GM10248 (cell line): Measurements from ENCODE around the gene JPT2.

Experiments
- CTCF ChIA-PET: fragments of 300-600 bp; sonication (Branson Sonifier 250); formaldehyde crosslinking; extraction: SDS; loops from one replicate; lab custom pipeline; 2021; ENCODE audit warnings: antibody characterized with exemption; lab: Yijun Ruan, JAX
- POLR2A ChIA-PET: fragments of 350-650 bp; sonication (Branson Sonifier 250); formaldehyde crosslinking; extraction: SDS; loops from one replicate; lab custom pipeline; 2020; ENCODE audit warnings: antibody characterized with exemption; lab: Yijun Ruan, JAX
- DNase-seq: peaks from one replicate; pipeline ENCODE4 v3.0.0; 2012; ENCODE audit errors: extremely low spot score
- TF ChIP-seq, protein P1 (sequence below): IDR thresholded peaks from 2 replicates; pipeline ENCODE4 v1.5.1; 2012; ENCODE audit warnings: mild to moderate bottlenecking, low read depth; ENCODE audit errors: extremely low read depth, missing control alignments, control extremely low read depth

The JPT2 gene

DNA sequence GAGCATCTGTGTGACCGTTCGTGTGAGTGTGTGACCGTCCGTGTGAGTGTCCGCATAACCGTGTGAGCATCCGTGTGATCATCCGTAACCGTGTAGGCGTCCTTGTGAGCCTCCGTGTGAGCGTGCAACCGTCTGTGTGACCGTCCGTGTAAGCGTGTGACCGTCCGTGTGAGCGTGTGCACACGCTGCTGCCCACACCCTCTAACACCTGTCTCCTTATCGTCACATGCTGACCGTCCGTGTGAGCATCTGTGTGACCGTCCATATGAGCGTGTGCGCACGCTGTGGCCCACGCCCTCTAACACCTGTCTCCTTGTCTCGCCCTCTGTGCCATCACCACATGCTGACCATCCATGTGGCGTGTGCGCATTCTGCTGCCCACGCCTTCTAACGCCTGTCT lies 62.2 kb downstream of the JPT2 start:
- CTCF ChIA-PET: no interaction called here
- POLR2A ChIA-PET: no interaction called here
- DNase-seq: no peak
- TF ChIP-seq, protein P1, sequence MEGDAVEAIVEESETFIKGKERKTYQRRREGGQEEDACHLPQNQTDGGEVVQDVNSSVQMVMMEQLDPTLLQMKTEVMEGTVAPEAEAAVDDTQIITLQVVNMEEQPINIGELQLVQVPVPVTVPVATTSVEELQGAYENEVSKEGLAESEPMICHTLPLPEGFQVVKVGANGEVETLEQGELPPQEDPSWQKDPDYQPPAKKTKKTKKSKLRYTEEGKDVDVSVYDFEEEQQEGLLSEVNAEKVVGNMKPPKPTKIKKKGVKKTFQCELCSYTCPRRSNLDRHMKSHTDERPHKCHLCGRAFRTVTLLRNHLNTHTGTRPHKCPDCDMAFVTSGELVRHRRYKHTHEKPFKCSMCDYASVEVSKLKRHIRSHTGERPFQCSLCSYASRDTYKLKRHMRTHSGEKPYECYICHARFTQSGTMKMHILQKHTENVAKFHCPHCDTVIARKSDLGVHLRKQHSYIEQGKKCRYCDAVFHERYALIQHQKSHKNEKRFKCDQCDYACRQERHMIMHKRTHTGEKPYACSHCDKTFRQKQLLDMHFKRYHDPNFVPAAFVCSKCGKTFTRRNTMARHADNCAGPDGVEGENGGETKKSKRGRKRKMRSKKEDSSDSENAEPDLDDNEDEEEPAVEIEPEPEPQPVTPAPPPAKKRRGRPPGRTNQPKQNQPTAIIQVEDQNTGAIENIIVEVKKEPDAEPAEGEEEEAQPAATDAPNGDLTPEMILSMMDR: no peak

DNA sequence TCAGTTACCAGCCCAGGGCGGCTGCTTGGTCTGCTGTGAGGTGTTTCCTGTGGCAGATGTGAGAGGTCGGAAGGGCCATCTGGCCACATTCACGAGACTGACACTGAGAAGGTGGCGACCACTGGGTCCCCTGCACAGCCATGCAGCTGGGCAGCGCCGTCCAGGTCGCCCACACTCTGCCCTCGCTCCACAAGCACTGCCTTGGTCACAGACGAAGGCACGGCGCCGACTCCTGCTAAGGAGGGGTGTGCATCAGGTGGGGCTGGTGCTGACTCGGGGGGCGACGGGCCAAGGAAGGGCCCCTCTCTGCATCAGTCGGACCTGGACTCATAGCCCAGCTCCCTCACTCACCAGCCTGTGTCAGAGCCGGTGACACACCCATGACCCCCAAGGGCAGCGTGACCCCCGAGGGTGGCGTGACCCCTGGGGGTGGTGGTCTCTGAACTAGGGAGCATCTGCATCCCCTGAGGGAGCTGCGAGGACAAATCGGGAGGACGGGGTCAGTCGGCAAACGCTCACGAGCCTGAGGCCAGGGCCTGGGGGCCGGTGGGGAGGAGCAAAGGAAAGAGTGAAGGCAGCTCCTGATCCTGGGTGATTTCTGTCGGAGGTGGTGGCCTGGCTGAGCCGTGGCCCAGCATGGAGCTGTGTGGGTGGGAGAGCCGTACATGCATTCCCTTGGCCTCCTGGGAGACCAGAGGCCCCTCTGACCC lies 62.9 kb downstream of the JPT2 start:
- TF ChIP-seq, protein P1: no peak
- DNase-seq: no peak
- ChIA-PET CTCF (no interaction called here), POLR2A (interaction anchor here (0.5 kb wide), 1 partner anchor 20 kb away, joined by 5 read pairs; no protein-coding TSS in a partner anchor)

DNA sequence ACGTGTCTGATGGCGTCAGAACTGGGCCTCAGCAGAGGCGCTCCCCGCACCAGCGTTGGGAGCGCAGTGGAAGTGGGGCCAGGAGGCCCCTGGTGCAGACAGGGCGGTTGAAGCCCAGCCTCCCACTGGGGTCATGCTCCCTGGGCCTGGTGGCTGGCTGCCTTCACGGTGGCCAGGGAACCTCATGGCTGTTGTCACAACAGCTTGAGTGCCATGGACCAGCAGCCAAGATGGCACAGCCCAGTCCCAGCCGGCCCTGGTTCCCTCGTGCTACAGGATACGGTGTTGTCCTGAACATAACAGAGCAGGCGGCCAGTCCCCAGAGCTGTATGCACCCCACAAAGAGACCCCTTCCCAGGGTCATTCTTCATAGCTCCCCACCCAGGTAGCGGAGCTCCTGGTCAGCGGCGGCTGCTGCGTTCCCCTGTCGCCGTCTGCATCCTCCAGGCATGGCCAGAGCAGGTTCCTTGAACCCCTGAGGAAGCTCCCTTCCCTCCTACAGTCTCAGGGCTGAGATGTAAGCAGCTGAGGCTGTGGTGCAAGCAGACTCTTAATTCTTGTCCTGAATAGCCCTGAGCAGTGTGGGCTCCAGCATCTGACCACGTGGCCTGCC lies 63.6 kb downstream of the JPT2 start:
- TF ChIP-seq, protein P1: no peak
- CTCF ChIA-PET: no interaction called here
- no peak for DNase-seq
- POLR2A ChIA-PET: interaction anchor here (0.5 kb wide), 1 partner anchor 21 kb away, joined by 5 read pairs; no protein-coding TSS in a partner anchor

DNA sequence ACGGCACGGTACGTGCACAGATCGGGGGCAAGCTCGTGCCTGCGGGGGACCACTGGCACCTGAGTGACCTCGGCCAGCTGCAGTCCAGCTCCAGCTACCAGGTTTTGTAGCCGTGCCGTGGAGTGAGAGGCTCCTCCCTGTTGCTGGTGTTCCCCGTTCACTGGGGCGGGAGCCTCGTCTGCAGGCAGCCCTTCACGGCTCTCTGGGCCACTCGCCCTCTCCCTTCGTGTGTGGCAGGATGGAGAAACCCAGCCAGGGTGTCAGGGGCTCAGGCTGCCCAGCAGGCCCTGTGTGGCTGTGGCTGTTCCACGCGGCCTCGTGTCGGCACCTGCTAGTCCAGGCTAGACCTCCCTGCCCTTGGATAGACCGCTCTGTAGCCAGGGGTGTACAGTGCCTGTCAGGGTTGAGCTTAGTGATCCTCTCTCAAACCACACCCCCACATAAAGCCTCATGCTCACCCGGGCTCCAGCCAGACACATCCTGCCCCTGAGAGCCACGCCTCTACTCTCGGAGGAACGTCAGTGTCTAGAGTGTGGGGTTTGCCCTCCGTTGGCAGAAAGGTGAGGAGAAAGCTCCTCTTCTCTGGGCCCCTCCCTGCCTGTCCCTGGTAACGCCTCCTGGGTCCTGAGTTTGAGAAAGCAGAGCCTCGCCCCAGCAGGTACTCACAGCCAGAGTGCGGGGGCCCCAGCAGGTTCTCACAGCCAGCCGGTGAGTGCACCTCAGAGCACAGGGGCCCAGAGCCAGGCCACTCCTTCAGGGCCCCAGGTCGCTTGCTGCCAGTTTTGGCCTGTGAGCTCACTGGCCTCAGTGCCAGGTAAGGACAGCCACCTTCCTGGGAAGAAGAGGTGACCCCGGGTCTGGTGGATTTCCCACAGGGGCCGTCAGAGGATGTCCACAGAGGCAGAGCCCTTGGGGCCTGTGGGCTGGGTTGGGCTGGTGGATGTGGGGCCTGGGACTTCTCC lies 65.6 kb downstream of the JPT2 start:
- no peak for DNase-seq
- ChIA-PET CTCF (interaction anchor here (1.3 kb wide), 1 partner anchor 20 kb away, joined by 4 read pairs; no protein-coding TSS in a partner anchor), POLR2A (no interaction called here)
- TF ChIP-seq, protein P1: no peak

DNA sequence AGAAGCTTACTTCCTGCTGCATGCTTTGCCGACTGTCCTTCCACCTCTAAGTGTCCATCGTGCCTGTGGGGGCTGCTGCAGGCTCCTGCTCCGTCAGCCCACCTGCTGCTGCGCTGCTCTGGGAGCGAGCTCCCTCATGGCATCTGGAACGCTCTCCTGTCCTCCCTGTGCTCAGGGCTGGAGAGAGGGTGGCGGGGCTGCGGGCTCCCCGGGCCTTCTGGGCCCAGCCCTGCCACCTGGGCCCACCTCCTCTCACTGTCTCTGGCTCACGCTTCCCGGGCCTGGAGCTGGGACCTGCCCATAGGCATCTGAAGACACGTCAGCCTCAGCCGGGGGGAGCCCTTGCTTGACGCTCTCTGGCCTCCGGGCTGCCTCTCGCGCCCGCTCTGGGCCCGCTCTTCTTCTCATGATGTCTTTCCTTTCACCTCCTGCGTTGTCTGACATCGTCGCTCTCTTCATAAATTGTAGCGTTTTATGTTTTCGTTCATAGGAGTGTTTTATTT lies 66.3 kb downstream of the JPT2 start:
- TF ChIP-seq, protein P1: no peak
- CTCF ChIA-PET: interaction anchor here (1.3 to 1.8 kb wide), 2 partner anchors 21 to 38 kb away, joined by 4 to 7 read pairs; partner anchors contain the start of gene MAPK8IP3
- POLR2A ChIA-PET: no interaction called here
- no peak for DNase-seq
